MCF 10A (cell line): ENCODE measurements around the gene TNS1. TPM values are rescaled to one million over a fixed set of nuclear protein-coding genes. Genes with fewer than 3 reads are reported as not detected.

Source experiments
- BruUV-seq: library from RNA; stranded (reverse); fragments of 400-500 nt; replicated peaks from 2 replicates; lab custom pipeline; 2021; lab: Mats Ljungman, UMichigan
- CTCF ChIA-PET: fragments of 300-600 bp; sonication (Branson Sonifier 250); formaldehyde crosslinking; extraction: SDS; loops from one replicate; lab custom pipeline; 2021; ENCODE audit warnings: antibody characterized with exemption, inconsistent platforms; lab: Yijun Ruan, JAX
- POLR2A ChIA-PET: fragments of 300-600, 350-650 bp; sonication (Branson Sonifier 250); formaldehyde crosslinking; extraction: SDS; loops from one replicate; lab custom pipeline; 2020; ENCODE audit warnings: antibody characterized with exemption, inconsistent platforms; lab: Yijun Ruan, JAX
- DNase-seq: peaks from one replicate; pipeline ENCODE4 v3.0.0-alpha.2; 2018; ENCODE audit not compliant: unreplicated experiment
- H3K27ac Mint-ChIP-seq: one replicate; pipeline ENCODE4 v1.8.0; 2022; ENCODE audit warnings: mild to moderate bottlenecking, low read depth, mixed read lengths; ENCODE audit not compliant: unreplicated experiment
- H3K27me3 Mint-ChIP-seq: one replicate; pipeline ENCODE4 v1.8.0; 2022; ENCODE audit warnings: mixed read lengths; ENCODE audit not compliant: insufficient read depth, unreplicated experiment
- H3K36me3 Mint-ChIP-seq: one replicate; pipeline ENCODE4 v1.8.0; 2022; ENCODE audit warnings: mild to moderate bottlenecking, moderate library complexity, mixed read lengths; ENCODE audit not compliant: insufficient read depth, unreplicated experiment
- H3K4me1 Mint-ChIP-seq: one replicate; pipeline ENCODE4 v1.8.0; 2022; ENCODE audit warnings: mixed read lengths; ENCODE audit not compliant: insufficient read depth, unreplicated experiment
- H3K4me3 Mint-ChIP-seq: one replicate; pipeline ENCODE4 v1.8.0; 2022; ENCODE audit warnings: mild to moderate bottlenecking, moderate library complexity, mixed read lengths; ENCODE audit not compliant: unreplicated experiment
- H3K9me3 Mint-ChIP-seq: one replicate; pipeline ENCODE4 v1.8.0; 2022; ENCODE audit warnings: mixed read lengths; ENCODE audit not compliant: unreplicated experiment
- CTCF ChIP-seq: fragments of 200-600 bp; IDR thresholded peaks from one replicate; pipeline ENCODE4 v1.8.0; 2022; ENCODE audit warnings: antibody characterized with exemption, mild to moderate bottlenecking; ENCODE audit not compliant: unreplicated experiment
- intact Hi-C: fragments of 100-400 bp; cut with micrococcal nuclease; formaldehyde crosslinking; loops from 2 replicates; pipeline ENCODE4 v1.14.1; 2022
- total RNA-seq: library from RNA; stranded (reverse); gene quantifications from 2 replicates; pipeline ENCODE4 v1.2.3, GENCODE V29; 2022

TNS1 gene
- total RNA-seq, 1 experiment from 2014 or later, result 3.3 TPM

GRCh38 chr2:217950401-217950871 is 52.4 kb downstream of the TNS1 start:
- Mint-ChIP-seq H3K4me1 (no peaks in the 10 kb centered on the region), H3K4me3 (no peak overlapping the region), H3K36me3 (peaks cover 6% of the 10 kb centered on the region), H3K27ac (no peak overlapping the region), H3K27me3 (peaks cover 27% of the 10 kb centered on the region), H3K9me3 (no peaks in the 10 kb centered on the region)
- POLR2A ChIA-PET, result no interaction called here
- CTCF ChIA-PET, result interaction anchor here (0.6 to 1.6 kb wide), 3 partner anchors 24 to 162 kb away, joined by 3 to 7 read pairs (median 3); no protein-coding TSS in a partner anchor
- intact Hi-C loops, result no loop called here
- no peak for DNase-seq
- no TSS peak for BruUV-seq
- TF ChIP-seq CTCF, result no peak

DNA sequence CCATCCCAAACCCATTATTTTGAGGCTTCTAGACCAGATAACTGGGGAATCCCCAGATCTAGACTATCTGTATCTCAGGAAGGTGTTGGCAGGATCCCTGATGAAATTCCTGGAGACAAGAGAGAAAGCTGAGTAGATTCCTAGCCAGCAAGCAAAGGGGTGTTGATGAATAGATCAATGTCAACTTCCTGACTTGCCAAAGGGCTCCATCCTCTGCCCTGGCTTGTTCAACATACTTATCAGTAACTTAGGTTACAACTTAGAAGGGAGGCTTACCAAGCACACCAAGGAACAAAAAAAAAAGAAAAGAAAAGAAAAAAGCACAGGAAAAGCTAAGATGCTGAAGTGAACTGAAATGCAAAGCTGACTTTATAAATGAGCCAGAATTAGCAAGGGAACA is 53.3 kb downstream of the TNS1 start:
- DNase-seq, result no peak
- Mint-ChIP-seq H3K9me3 (no peaks in the 10 kb centered on the region), H3K36me3 (peaks cover 6% of the 10 kb centered on the region), H3K4me1 (no peaks in the 10 kb centered on the region), H3K4me3 (no peak overlapping the region), H3K27ac (no peak overlapping the region), H3K27me3 (peaks cover 35% of the 10 kb centered on the region)
- intact Hi-C loops, result no loop called here
- ChIA-PET CTCF (interaction anchor here (0.9 to 1.3 kb wide), 2 partner anchors 13 to 165 kb away, joined by 4 to 5 read pairs; no protein-coding TSS in a partner anchor), POLR2A (no interaction called here)
- BruUV-seq, result no TSS peak
- TF ChIP-seq CTCF, result no peak

DNA sequence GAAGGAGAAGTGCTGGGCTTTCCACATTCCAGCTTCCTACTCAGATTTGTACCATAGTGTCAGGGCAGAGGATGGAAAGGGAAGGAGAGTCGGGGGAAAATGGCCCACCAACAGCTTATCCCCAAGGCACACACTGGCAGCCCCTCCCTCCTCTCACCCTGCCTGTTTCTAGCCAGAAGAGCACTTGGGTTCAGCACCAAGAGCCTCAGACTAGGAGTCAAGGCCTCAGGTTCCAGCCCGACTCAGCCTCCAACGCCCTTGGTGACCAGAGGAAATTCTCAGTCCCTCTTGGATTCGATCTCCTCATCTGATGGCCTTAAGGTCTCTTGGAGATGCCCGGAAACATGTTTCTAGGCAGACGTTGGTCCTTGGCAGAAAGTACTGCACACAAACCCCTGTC is 53.9 kb downstream of the TNS1 start:
- Mint-ChIP-seq H3K4me1 (no peaks in the 10 kb centered on the region), H3K36me3 (peaks cover 6% of the 10 kb centered on the region), H3K9me3 (no peaks in the 10 kb centered on the region), H3K4me3 (no peak overlapping the region), H3K27ac (no peak overlapping the region), H3K27me3 (peaks cover 38% of the 10 kb centered on the region)
- BruUV-seq, result no TSS peak
- intact Hi-C loops, result no loop called here
- ChIA-PET CTCF (interaction anchor here (0.5 to 1.3 kb wide), 3 partner anchors 9 to 164 kb away, joined by 3 to 5 read pairs (median 4); no protein-coding TSS in a partner anchor), POLR2A (no interaction called here)
- TF ChIP-seq CTCF, result no peak
- no peak for DNase-seq

- no peak for DNase-seq
- ChIA-PET CTCF (interaction anchor here (0.5 to 1.1 kb wide), 3 partner anchors 10 to 61 kb away, joined by 3 read pairs; no protein-coding TSS in a partner anchor), POLR2A (no interaction called here)
- no peak for TF ChIP-seq CTCF
- no peaks in the 10 kb centered on the region for H3K9me3 Mint-ChIP-seq
- intact Hi-C loops, result no loop called here
- BruUV-seq, result no TSS peak
- H3K4me1 Mint-ChIP-seq, result no peaks in the 10 kb centered on the region
- peaks cover 6% of the 10 kb centered on the region for H3K36me3 Mint-ChIP-seq
- H3K4me3 Mint-ChIP-seq, result no peak overlapping the region
- H3K27ac Mint-ChIP-seq, result no peak overlapping the region
- peaks cover 38% of the 10 kb centered on the region for H3K27me3 Mint-ChIP-seq
These were observed 54.4 kb downstream of the TNS1 start for GRCh38 chr2:217948351-217948791.
